ENCODE results near the gene ARHGEF33.

GRCh38 chr2:38856165-38856564, 33.5 kb upstream of the ARHGEF33 start:
- no peak for TF ChIP-seq CTCF (IDR thresholded peaks at IDR 0.05; ENCODE audit: insufficient read depth, low read length)
- TF ChIP-seq REST (IDR thresholded peaks at IDR 0.05; ENCODE audit: insufficient replicate concordance, low read depth) = no peak
- no peak for TF ChIP-seq POLR2AphosphoS5 (IDR thresholded peaks at IDR 0.05; ENCODE audit: low read depth)

All from HL-60 (cell line).